Stimulated activated CD4-positive, alpha-beta T cell treated with anti-CD3 and anti-CD28 coated beads, Interleukin-1b, Interleukin-23, amount 100 ng/mL, for 1 hour (primary cell): ENCODE data around the gene TEKT2.

Source experiments
- DNase-seq, 2 donors: peaks; one replicate each; pipeline ENCODE4 v3.0.0-alpha.2; 2020; ENCODE audit warnings: low read depth in 2 of 2

Gene TEKT2

DNA sequence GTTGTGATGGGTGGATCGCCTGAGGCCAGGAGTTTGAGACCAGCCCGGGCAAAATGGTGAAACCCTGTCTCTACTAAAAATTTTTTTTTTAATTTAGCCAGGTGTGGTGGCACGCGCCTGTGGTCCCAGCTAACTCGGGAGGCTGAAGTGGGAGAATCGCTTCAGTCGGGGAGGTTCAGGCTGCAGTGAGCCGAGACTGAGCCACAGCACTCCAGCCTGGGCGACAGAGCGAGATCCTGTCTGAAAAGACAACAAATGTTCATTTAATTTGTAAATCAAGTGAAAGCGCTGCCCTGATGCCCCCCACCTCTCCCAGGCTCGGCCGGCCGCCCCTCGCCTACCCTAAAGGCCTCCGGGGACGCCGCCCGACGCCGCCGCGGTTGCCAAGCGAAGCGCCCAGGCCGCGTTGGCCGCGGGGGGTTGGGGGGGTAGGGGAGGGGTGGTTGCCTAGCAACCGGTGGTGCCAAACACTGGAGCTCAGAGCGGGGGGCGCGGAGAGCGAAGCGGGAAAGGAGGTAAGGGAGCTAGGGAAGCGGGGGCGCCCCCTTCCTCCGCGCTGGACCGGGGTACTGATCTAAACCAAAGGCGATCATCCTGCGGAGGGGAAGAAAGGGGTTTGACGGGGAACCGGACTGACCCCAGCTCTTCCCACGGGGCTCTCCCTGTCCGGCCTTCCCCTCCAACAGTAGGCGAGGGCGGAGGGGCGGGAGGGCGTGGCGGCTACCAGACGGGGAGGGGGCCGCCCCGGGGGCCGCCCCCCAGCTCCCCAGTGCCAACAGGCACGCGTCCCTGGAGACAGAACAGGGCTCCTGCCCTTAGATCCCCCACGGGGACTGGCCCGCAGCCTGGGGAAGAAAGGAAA, at the start of gene TEKT2:
TEKT2 (plus strand) TSS at position 460 of the 862 bp plus-strand sequence. CDS start 828 bp downstream, outside the sequence.
- no peak for DNase-seq

- DNase-seq: no peak
Measured at GRCh38 chr1:36034692-36035091, 49.2 kb upstream of the TEKT2 start.

DNA sequence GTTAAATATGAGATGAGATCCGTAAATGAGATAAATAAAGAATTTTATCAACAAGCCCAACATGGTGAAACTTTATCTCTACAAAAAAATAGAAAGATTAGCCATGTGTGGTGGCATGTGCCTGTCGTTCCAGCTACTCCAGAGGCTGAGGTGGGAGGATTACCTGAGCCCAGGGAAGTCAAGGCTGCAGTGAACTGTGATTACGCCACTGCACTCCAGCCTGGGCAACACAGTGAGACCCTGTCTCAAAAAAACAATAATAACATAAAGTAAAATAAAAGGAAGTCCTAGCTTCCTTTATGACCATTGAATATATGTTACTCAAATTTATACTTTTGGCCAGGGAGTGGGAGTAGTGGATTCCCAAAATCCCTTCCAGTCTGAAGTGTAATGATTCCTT, 48.7 kb upstream of the TEKT2 start:
- no peak for DNase-seq

- DNase-seq: no peak
Measured at GRCh38 chr1:36040238-36040637, 43.7 kb upstream of the TEKT2 start.

DNA sequence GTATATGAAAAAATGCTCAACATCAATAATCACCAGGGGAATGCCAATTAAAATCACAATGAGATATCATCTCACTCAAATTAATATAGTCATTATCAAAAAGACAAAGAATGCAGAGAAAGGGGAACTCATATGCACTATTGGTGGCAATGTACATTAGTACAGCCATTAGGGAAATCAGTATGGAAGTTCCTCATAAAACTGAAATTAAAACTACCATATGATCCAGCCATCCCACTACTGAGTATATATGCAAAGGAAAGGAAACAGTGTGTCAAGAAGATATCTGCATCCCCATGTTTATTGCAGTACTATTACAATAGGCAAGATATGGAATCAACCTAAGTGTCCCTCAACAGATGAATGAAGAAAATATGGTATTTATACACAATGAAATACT, 32.1 kb upstream of the TEKT2 start:
- DNase-seq: no peak

GRCh38 chr1:36053978-36054377, 29.9 kb upstream of the TEKT2 start:
- no peak for DNase-seq

- DNase-seq: no peak
Measured at GRCh38 chr1:36055706-36056105, 28.2 kb upstream of the TEKT2 start.

- DNase-seq: no peak
Measured at GRCh38 chr1:36062315-36062714, 21.6 kb upstream of the TEKT2 start.

DNA sequence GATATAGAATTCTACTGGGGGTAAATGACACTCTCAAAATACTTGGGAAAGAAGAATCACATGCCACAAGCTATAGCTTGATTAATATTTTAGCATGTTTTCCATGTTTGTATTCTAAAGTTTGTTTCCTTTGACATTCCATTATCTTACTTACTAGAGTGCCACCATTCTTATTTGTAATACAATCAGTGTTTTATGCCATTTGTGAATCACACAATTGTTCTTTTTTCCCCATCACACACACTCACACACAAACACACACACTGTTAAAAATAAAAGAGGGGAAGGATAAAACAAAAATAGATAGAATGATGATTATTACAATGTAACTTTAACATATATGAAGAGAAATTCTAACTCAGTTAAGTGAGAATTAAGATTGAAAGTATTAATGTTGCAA, 16.0 kb upstream of the TEKT2 start:
- DNase-seq: no peak

DNA sequence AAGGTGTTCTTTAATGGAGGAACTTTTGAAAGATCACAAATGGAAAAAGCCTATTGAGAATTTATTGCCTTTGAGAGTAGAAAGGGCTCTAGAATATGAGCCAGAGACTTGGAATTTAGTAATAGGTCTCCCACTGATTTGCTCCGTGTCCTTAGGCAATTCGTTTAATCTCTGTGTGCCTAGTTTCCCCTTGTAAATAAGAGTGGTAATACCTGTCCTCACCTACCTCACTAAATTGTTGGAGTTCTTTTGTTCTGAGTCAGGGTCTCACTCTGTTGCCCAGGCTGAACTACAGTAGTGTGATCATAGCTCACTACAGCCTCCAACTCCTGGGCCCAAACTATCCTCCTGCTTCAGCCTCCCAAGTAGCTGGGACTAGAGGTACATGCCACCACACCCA, 15.0 kb upstream of the TEKT2 start:
- no peak for DNase-seq

GRCh38 chr1:36070349-36070748, 13.5 kb upstream of the TEKT2 start:
- DNase-seq: no peak

DNA sequence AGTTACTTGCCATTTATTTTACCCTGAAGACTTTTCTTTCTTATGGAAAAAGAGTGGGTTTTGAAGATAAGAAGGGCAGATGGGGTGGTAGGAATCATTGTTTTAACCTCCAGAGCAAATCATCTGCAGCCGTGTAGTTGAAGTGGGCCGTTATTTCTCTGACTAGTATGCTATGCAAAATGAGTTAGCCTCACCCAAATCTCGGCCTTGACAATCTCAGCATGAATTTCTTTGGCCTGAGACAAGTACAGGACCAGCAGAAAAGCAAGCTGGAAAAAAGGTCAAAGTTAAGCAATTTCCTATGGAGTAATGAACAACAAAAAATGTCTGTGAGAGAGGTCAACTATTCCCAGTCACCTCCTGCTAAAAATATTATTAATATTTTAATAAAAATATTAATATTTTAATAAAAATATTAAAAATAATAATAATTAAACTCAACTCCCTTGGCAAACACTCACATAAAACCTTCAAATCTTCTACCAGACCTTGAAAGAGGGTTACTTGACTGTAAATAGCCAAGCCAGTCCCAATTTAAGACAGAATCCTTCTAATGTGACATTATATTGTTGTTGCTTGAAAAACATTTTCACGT, 6.8 kb upstream of the TEKT2 start:
- no peak for DNase-seq

DNA sequence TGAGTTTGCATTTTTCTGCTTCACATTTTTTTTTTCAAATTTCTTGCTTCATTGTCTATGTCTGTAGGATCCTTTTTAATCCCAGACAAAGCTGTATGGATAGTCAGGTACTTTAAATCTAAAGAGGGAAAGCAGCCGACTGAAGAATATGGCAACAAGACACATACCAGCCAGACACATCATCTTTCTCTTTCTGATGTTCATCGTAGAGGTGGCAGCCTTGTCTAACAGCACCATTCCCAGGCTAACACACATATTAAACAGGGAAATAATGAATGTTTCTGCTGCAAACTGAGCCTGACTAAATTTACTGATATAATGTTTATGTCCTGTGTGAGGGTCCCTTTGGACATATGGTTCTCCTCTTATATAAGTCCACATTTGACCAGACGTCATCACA, 3.7 kb upstream of the TEKT2 start:
- no peak for DNase-seq

- DNase-seq: no peak
Measured at GRCh38 chr1:36080801-36081200, 3.1 kb upstream of the TEKT2 start.

- no peak for DNase-seq
Measured at GRCh38 chr1:36081926-36082485, 1.9 kb upstream of the TEKT2 start.

- DNase-seq: no peak
Measured at GRCh38 chr1:36083219-36083618, 675 bp upstream of the TEKT2 start.

DNA sequence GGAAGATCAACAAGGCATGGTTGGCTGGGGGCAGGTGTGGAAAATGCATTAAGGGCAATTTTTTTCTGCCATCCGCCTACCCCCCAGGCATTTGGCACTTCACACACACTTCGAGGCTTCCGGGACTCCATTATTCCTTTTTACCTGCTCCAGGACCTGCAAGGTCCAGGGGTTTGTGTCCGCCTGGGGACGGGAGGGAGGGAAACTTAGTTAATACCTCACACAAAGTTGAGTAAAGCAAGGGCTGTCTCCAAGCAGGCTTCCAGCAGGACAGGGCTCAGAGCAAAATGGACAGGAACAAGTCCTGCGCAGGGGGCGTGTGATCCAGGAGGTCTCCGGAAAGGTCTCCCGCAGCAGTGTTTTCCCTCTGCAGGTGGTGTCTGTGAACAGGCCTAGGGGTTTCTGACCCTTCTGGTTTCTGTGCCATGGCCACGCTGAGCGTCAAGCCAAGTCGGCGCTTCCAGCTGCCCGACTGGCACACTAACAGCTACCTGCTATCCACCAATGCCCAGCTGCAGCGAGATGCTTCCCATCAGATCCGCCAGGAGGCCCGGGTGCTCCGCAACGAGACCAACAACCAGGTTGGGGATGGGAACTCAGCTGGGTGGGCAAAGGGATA, 712 bp downstream of the TEKT2 start:
- no peak for DNase-seq

GRCh38 chr1:36085126-36085525, 1.2 kb downstream of the TEKT2 start:
- no peak for DNase-seq

DNA sequence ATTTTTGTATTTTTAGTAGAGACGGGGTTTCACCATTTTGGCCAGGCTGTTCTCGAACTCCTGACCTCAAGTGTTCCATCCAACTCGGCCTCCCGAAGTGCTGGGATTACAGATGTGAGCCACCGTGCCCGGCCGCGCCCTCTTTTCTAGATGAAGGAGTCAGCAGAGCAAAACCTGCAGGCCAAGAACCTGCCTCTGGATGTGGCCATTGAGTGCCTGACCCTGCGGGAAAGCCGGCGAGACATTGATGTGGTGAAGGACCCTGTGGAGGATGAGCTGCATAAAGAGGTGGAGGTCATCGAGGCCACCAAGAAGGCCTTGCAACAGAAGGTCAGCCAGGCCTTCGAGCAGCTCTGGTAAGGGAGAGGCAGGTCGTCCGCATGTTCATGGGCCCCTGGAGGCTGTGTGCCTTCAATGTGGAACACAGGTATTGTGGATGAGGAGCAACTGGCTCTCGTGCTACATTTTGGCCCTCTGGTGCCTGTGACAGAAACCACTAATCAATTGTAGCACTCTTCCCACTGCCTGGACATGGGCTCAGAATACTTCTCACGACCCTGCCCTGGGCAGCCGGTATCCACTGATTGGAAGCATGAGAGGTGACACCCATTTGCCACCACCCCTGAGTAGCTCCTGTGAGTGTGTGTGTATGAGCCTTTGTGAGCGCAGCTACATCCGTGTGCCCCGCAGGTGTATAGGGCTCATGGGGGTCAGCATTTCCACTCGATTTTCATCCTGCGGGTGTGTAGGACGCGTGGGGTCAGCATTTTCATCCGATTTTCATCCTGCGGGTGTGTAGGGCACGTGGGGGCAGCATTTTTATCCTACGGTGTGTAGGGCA, 2.0 kb downstream of the TEKT2 start:
- DNase-seq: no peak

DNA sequence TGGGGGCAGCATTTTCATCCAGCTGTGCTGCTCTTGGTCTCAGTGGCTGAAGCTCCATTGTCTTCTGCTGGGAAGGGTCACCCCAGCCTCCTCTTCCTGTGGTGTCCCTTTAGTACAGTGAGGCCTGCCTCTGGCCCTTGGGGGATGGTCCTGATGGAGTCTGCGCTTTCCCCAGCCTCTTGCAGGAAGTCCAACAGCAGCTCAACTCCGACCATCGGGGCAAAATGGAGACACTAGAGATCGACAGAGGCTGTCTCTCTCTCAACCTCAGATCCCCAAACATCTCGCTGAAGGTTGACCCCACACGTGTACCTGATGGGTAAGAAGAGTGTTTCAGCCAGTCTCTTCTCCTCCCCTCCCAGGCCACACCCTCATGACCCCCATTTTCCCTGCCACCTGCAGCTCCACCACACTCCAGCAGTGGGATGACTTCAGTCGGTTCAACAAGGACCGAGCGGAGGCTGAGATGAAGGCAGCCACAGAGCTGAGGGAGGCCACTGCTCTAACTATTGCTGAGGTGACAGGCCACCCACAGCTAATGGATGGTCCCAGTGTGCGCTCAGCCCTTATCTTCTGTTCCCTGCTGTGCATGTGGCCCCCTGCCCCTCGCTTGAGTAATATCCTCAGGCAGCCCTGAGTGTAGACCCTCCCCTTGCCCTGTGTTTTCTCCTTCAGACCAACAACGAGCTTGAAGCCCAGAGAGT, 2.8 kb downstream of the TEKT2 start:
- no peak for DNase-seq
